Nephron progenitor cell (in vitro differentiated cells): ENCODE data around the gene SMTN.
"Not testable (repeated sequence)": the region's sequence is repeated elsewhere in the genome, so short reads cannot be mapped to it uniquely, and the experiment has no call there.

Source experiments
- DNase-seq: peaks from one replicate; pipeline ENCODE4 v3.0.0; 2021
- H3K27ac Mint-ChIP-seq: 2 replicates; pipeline ENCODE4 v1.8.0; 2021; ENCODE audit warnings: mild to moderate bottlenecking, moderate library complexity, mixed read lengths
- H3K27me3 Mint-ChIP-seq: 2 replicates; pipeline ENCODE4 v1.8.0; 2021; ENCODE audit warnings: mild to moderate bottlenecking, low read depth, mixed read lengths; ENCODE audit not compliant: poor library complexity
- H3K36me3 Mint-ChIP-seq: 2 replicates; pipeline ENCODE4 v1.8.0; 2021; ENCODE audit warnings: low read depth, mixed read lengths
- H3K4me1 Mint-ChIP-seq: 2 replicates; pipeline ENCODE4 v1.8.0; 2021; ENCODE audit warnings: mixed read lengths
- H3K4me3 Mint-ChIP-seq: 2 replicates; pipeline ENCODE4 v1.8.0; 2021; ENCODE audit warnings: mild to moderate bottlenecking, moderate library complexity, mixed read lengths
- H3K9me3 Mint-ChIP-seq: 2 replicates; pipeline ENCODE4 v1.8.0; 2021; ENCODE audit warnings: mild to moderate bottlenecking, moderate library complexity, mixed read lengths
- TF ChIP-seq, protein P1 (sequence below): fragments of 200-600 bp; sonication (generic); IDR thresholded peaks from 2 replicates; pipeline ENCODE4 v1.5.0; 2021; ENCODE audit warnings: antibody characterized with exemption

Gene SMTN

DNA sequence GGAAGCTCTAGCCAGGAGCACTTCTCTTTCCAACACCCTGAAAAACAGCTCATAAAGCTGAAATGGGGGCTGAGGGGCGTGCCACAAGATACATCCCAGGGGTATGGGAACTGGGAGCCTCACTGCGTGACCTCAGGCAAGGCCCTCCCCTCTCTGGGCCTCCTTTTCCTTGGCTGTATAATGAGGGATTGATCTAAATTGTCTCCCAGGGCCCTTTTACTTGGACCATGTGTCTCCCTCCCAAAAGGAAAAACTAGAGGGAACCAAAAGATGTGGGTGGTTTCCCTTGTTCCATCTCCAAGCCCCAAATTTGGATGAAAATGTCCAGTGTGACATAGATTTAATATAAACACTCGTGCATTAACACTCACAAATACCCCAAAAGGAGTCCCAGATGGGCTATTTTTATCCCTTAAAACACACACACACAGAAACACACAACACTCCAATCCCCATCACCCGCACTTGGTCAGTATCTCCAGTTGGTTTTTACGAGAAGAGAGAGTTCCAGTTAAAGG lies 25.9 kb upstream of the SMTN start:
- Mint-ChIP-seq H3K36me3 (no peaks in the 10 kb centered on the region), H3K27ac (no peak overlapping the region), H3K27me3 (peaks cover 4% of the 10 kb centered on the region), H3K4me3 (no peak overlapping the region), H3K4me1 (peaks cover 50% of the 10 kb centered on the region), H3K9me3 (no peaks in the 10 kb centered on the region)
- TF ChIP-seq, protein P1, sequence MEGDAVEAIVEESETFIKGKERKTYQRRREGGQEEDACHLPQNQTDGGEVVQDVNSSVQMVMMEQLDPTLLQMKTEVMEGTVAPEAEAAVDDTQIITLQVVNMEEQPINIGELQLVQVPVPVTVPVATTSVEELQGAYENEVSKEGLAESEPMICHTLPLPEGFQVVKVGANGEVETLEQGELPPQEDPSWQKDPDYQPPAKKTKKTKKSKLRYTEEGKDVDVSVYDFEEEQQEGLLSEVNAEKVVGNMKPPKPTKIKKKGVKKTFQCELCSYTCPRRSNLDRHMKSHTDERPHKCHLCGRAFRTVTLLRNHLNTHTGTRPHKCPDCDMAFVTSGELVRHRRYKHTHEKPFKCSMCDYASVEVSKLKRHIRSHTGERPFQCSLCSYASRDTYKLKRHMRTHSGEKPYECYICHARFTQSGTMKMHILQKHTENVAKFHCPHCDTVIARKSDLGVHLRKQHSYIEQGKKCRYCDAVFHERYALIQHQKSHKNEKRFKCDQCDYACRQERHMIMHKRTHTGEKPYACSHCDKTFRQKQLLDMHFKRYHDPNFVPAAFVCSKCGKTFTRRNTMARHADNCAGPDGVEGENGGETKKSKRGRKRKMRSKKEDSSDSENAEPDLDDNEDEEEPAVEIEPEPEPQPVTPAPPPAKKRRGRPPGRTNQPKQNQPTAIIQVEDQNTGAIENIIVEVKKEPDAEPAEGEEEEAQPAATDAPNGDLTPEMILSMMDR: no peak
- no peak for DNase-seq

DNA sequence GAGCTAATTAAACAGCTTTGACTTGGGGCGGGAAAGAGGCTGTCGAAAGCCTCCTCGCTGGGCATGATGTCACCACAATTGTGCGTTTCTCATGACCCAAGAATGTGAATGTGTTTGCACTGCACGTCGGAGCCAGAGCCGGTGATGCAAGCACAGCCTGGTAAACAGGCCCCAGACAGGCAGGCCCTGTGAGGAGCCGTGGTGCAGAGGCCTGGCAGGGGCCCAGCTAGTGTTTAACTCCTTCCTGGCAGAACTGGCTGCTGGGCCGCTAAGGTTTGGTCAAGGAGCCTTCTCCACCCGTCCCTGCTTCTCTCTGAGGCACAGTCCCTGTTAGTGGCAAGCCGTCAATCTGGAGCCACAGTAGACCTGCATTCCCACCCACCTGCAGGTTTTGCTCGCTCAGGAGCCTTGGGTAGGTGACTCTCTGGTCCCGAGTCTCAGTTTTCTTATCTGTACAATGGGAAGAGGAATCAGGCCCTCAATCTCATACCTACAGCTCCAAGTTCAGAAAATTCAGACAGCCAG lies 25.4 kb upstream of the SMTN start:
- H3K4me3 Mint-ChIP-seq: no peak overlapping the region
- peaks cover 1% of the 10 kb centered on the region for H3K27me3 Mint-ChIP-seq
- no peak overlapping the region for H3K27ac Mint-ChIP-seq
- TF ChIP-seq, protein P1: no peak
- peak; percentile 27 for DNase-seq
- H3K9me3 Mint-ChIP-seq: no peaks in the 10 kb centered on the region
- peaks cover 50% of the 10 kb centered on the region for H3K4me1 Mint-ChIP-seq
- H3K36me3 Mint-ChIP-seq: no peaks in the 10 kb centered on the region

DNA sequence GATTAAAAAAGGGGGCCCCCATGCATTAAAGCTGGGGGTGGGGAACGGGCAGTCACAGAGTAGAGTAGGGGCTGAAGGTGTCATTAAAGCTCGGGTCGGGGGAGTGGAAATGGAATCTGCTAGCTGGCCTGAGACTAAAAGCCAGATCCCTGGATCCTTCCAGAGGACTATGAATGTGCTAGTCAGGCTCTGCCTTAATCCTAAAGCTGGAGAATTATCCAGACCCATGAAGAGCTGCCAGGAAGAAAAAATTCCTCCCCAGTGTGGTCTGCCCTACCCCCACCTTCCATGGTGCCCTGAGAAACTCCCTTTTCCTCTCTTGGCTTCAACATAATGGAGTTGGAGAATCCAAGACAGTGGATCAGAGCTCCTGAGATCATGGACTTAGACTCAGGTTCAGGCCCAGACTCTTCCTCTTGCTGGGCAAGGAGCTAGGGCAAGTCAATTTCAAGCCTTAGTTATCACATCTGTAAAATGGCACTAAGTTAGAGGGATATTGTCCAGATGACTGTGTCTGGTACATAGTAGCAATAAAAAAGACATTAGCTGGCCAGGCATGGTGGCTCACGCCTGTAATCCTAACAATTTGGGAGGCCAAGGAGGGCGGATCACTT lies 24.0 kb upstream of the SMTN start:
- Mint-ChIP-seq H3K27ac (no peak overlapping the region), H3K36me3 (no peaks in the 10 kb centered on the region), H3K4me1 (peaks cover 50% of the 10 kb centered on the region), H3K27me3 (no peaks in the 10 kb centered on the region), H3K9me3 (no peaks in the 10 kb centered on the region), H3K4me3 (no peak overlapping the region)
- TF ChIP-seq, protein P1: no peak
- DNase-seq: no peak

DNA sequence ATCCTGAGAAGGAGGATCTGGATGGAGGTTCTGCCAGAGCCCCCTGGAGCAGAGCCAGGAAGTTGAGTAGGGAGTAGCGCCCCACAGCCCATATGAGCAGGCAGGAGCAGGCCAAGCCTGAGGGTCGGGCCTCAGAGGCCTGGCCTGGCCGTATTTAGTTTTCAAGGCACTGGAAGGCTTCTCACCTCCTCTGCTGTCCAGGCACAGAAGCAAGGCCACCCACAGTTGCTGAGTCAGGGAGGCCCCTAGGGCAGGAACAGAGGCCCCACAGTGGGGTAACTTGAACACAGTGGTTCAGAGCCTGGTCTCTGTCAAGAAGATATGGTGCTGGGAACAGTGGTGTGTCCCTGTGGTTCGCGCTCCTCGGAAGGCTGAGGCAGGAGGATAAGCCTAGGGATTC lies 21.5 kb upstream of the SMTN start:
- peaks cover 42% of the 10 kb centered on the region for H3K4me1 Mint-ChIP-seq
- H3K36me3 Mint-ChIP-seq, H3K9me3 Mint-ChIP-seq, H3K4me3 Mint-ChIP-seq, H3K27me3 Mint-ChIP-seq, DNase-seq: not testable (repeated sequence)
- H3K27ac Mint-ChIP-seq: peak overlapping the region; percentile 42

DNA sequence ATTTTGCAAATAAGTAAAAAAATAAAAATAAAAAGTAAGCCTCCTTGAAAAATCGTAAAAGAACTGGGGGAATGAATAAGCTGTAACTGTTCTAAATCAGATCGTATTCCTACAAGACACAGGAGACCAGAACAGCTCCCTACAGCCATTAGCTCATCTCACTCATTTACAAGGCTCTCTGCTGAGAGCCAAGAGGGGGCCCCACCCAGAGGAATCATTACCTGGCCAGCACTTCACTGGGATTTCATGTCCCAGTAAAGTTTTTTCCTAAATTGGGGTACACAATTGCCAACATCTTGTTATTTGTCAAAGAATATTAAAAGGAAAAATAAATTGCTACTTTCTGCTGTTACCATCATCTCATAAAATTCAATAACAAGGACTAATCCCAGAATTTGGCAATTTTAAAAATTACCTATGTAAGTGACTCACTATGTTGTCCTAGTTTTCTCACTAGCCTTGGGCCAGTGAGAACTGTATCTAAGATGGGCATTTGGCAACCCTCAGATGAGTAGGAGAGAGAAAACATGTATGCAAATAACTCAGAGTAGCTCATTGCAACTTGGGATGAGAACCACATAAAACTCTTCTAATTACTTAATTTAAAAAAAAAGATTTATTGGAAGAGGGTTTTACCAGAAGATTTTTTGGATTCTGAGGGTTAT lies 18.4 kb upstream of the SMTN start:
- Mint-ChIP-seq H3K4me3 (no peak overlapping the region), H3K27ac (no peak overlapping the region), H3K9me3 (no peaks in the 10 kb centered on the region), H3K4me1 (peaks cover 21% of the 10 kb centered on the region), H3K36me3 (no peaks in the 10 kb centered on the region), H3K27me3 (peaks cover 9% of the 10 kb centered on the region)
- DNase-seq: no peak
- TF ChIP-seq, protein P1: no peak

DNA sequence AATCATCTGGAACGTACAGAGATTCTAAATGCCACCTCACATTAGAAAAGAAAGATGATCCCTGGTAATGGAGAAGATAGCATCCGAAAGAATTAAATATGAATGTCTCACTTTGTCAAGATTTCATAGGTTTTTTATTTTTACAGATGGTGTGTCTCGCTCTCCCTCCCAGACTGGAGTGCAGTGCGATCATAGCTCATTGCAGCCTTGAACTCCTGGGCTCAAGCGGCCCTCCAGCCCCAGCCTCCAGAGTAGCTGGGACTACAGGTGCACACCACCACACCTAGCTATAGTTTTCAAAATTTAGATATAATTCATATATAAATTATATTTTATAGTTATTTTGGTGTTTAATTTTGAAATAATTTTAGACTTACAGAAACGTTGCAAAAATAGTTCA lies 16.7 kb upstream of the SMTN start:
- Mint-ChIP-seq H3K9me3 (no peaks in the 10 kb centered on the region), H3K27me3 (peaks cover 9% of the 10 kb centered on the region), H3K4me1 (peaks cover 20% of the 10 kb centered on the region), H3K4me3 (no peak overlapping the region), H3K36me3 (no peaks in the 10 kb centered on the region), H3K27ac (no peak overlapping the region)
- DNase-seq: no peak
- TF ChIP-seq, protein P1: no peak
